GM18870 (cell line): ENCODE results near the gene NAGPA.
"Not testable (repeated sequence)": the region's sequence is repeated elsewhere in the genome, so short reads cannot be mapped to it uniquely, and the experiment has no call there.

Experiments
- ATAC-seq: cut with Tn5 transposase; IDR thresholded peaks from one replicate; pipeline ENCODE4 v1.9.1; 2021; ENCODE audit warnings: moderate library complexity; ENCODE audit not compliant: unreplicated experiment

The NAGPA gene

DNA sequence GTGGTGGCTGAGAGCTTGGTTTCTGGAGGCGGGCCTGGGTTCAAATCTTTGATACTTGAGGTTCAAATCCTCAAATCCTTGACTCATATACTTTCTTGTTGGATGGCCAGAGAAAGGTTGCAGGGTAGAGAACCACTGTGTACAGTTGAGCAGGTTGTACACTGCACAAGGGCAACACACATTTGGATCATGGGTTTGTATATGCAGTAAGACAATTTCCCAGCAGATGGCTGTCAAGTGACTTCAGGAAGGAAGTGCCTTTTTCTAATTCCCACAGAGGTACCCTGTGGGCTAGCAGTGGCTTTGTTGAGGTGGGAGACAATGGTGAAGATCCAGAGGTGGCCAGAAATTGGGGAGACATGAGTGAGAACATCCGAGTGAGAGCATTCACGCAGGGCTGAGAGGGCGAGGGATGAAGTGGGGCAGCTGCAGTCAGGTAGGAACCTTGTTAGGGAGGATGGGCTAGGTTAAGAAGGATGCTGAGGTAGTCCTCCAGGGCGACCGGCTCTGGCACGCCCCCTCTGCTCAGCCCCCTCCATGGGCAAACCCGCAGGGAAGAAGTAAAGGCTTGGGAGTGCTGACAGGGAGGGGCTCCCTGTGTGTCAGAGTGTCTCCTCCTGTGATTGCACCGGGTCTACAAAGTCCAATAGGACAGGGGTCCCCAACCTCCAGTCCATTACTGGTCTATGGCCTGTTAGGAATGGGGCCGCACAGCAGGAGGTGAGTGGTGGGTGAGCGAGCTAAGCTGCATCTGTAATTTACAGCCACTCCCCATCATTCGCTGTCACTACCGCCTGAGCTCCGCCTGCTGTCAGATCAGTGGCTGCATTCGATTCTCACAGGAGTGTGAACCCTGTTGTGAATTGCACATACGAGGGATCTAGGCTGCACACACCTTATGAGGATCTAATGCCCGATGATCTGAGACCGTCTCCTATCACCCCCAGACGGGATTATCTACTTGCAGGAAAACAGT, 29.3 kb upstream of the NAGPA start:
- ATAC-seq = no peak

DNA sequence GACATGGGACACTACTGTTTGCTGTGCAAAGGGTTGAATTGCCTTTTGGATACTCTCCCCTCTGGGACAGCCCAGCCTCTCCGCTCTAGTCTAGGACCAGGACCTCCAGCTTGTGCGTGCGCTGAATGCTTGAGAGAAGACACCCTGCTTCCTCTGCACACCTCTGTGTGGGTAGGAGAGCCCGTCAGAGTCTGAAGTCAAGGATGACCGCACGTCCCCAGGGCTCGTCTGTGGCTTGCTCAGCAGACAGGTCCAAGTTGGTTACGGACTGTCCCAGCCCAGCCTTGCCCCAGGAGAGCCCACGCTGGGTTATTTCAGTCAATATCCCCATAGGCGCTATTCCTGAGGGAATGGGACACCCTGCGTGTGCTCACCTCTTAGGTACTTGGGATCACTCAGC, 28.3 kb upstream of the NAGPA start:
- no peak for ATAC-seq

DNA sequence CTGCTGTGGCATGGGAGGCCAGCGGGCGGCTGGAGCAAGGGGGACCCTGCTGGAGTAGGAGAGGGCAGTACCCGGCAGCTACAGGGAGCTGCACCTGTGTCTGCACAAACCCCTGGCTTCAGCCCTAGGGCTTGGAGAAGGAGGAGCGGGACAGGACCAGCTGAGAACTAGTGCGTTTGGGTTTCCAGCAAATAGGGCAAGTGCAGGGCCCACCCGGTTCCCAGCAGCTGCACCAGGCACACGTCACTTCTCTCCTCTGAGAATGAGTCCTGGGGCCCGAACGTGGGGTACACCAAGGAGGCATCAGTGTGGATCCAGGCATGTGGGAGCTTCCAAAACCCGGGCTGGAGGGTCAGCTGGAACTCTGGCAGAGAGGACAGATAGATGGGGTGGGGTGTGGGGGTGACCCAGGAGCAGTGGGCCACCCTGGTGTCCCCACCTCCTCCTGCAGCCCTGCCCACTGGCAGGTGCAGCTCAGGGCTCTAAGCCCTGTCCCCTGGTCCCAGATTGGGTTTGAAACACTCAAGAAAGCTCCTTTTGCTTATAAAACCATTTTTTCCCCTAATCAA, 26.4 kb upstream of the NAGPA start:
- no peak for ATAC-seq

DNA sequence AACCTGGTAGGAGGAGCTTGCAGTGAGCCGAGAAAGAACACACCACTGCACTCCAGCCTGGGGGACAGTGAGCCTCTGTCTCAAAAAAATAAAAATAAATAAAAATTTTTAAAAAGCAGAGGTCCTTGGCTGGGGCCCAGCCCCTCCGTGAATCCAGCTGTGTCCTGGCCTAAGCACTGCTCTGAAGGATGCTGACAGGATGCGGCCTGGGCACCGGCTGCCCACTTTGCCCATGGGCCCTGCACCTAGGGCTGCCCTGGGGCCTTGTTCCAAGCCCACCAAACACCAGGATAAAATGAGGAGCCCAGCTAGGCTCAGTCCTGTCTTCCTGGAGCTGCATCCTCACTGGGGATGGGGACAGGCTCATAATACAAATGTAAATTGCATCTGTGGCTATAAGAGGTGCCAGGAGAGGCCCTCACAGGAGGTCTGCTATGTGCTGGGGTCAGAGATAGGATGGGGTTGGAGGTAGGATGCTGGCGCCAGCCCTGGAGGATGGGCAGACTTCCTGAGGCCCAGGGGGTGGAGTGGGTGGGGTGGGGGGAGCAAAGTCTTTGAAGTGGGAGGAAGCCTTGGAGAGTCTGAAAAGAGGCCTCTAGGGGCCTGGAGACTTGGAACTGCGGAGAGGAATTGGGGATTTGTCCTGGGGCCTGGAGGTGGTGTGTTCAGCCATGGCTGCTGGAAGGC, 25.8 kb upstream of the NAGPA start:
- ATAC-seq = no peak

DNA sequence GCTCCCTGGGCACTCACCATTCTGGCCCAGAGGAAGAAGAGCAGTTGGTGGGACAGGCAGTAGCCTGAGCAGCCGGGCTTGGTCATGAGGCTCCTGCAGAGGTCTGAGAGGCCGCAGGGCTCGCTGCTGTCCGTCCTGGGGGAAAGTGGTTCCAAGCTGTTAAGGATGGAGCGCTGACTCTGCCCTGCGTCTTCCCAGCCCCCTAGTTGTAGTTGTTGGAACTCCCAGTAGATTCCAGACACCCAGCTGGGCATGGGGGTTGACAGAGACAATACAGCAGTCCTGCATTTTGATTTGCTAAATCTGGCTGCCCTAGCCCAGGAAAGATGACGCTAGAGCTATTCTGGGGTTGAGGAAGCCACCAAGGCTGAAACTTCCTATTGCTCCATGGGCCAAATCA, 24.7 kb upstream of the NAGPA start:
- ATAC-seq = no peak

DNA sequence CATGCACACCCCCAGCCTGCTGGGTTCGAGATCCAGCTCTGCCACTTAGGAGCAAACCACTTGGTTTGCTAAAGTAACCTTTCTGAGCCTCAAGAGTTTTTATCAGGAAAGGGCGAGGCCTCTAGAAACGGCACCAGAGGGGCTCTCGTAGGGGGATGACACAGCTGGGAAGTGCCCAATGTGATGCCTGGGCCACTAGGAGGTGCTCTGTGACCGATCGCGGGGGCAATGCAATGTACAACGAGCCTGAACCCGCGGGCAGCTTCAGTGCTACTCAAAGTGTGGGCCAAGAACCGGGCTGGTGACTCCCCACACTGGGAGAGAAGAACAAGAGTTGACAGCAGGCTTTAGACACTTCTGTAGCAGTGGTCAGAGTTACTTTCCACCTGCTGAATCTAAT, 22.6 kb upstream of the NAGPA start:
- no peak for ATAC-seq

DNA sequence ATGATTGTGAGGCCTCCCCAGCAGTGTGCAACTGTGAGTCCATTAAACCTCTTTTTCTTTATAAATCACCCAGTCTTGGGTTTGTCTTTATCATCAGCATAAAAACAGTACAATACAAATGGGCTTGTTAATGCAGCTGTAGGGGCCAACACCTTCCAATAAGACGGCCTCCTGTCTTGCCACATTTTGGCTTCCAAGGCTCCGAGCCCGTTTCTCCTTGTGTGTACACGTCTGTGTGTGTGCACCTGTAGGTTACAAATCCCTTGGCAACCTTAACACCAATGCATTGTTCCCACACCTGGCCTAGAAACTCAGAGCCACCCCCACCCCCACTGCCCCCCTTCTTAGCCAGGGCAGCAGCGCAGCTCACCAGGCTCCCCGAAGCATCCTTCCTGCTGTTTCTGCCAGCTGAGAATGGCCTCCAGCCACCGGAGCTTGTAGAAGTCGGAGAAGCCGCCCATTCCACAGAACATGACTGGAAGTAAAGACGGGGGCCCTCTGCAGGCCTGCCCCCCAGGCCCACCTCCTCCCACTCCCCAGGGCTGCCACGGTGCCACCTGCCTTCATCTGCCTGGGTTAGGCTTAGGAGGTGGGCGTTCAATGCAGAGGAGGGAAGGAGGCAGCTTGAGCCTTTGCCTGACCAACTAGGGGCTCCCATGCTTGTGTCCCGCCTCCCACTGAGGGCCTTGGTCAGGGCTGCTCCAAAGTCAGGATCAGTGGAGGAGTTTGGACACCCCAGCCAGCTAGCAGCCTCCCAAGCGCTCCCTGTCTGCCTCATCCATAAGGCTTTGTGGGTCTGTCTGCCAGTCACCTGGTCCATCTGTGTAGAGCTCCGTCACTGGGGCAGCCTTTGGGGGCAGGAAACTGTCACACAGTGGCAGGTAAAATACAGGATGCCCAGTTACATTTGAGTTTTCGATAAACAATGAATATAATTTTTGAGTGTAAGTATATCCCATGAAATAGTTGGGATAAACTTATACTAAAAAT, 21.4 kb upstream of the NAGPA start:
- ATAC-seq = no peak

DNA sequence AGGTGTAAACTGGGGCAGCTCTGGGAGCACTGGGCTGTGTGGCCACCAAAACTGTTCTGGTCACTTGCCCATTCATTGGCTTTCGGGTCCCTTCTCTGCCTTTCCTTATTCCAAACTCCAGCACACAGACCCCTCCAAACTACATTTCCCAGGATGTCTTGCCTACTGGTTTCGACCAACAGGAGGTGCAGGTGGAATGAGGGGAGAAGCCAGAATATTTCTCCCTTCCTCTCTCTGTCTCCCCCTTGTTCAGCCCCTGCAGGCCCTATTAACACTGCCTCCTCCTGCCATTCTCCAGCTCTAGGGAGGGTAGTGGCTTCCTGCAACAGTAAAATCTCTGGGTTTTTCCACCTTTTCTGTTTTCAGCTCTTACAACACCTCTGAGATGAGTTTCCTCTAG, 13.2 kb upstream of the NAGPA start:
- ATAC-seq = no peak

DNA sequence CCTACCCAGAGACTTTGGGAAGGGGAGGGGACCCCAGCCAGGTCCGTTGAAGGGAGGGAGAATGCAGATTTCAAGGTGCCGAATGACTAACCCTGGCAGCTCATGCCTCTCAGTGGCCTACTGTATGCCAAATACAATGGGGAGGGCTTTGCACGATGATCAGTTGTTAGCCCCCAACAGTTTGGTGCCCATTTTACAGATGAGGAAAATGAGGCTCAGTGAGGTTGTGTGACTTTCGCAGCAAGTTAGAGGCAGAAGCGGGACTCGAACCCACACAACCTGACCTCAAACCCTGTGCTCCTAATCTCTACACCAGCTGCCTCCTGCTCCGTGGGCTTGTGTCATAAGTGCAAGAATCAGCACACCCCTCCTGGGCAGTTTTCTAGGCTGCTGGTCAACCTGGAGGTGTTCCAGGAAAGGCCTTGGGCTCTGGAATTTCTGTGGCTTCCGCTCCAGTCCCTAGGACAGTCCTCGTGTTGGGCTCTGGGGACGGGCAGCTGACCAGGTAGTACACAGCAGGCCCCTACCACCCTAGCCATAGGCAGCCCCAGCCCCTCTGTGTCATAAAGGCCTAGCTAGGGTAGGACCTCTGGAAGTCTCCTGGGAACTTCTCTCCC, 11.9 kb upstream of the NAGPA start:
- ATAC-seq = no peak

DNA sequence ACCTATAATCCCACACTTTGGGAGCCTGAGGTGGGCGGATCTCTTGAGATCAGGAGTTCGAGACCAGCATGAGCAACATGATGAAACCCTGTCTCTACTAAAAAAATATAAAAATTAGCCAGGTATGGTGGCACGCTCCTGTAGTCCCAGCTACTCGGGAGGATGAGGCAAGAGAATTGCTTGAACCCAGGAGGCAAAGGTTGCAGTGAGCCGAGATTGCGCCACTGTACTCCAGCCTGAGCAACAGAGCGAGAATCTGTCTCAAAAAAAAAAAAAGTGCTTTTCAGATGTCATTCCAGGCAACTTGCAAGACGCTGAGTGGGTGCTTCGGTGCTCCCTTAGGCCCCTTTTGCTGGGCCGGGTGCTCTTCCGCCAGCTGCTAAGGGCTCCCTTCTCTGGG, 10.8 kb upstream of the NAGPA start:
- ATAC-seq = not testable (repeated sequence)

DNA sequence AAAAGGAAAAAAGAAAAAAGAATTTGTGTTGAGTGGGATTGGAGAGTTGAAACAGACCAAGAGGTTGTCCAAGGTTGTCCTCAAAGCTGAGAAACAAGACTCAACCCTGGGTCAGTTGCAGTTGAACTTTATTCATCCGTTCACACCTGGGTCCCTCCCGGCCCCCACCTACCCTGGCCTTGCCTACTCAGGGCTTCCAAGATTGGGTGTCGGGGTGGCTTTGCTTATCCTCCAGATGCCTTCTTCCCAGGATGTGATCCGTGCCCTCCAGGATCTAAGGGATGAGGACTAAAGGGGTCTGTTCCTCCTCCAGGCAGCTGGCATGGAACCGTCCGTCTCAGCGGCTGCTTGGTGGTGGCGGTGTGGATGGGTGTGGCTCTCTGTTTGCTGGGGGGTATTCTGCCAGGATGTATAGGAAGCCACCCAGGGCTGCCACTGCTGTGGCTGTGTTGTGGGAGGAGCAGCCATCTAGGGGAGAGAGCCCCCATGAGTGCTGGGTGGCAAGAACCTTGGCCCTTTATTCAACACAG, 10.3 kb upstream of the NAGPA start:
- no peak for ATAC-seq

DNA sequence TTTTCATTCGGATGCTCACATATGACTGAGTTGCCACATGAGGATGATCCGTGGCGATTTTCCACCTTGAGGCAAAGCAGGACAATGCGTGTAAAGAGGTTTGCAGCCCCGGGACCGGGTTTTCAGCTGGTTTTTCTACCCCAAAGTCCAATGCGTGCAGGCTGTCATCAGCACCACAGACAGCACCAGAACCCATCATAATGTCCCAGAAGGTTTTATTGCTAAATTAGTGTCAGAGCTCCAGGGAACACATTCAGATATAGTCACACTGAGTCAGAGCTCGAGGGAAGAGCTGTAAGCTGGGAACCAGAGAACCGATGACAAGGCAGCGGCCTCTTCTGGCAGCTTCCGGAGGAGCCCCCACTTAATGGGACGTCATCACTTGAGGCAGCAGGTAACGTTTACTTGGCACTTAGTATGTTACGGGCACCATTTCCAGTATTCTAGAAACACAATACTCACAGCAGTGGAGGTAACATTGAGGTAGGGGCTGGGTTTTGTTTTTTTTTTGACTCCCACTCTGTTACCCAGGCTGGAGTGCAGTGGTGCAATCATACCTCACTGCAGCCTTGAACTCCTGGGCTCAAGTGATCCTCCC, 8.9 kb upstream of the NAGPA start:
- no peak for ATAC-seq

DNA sequence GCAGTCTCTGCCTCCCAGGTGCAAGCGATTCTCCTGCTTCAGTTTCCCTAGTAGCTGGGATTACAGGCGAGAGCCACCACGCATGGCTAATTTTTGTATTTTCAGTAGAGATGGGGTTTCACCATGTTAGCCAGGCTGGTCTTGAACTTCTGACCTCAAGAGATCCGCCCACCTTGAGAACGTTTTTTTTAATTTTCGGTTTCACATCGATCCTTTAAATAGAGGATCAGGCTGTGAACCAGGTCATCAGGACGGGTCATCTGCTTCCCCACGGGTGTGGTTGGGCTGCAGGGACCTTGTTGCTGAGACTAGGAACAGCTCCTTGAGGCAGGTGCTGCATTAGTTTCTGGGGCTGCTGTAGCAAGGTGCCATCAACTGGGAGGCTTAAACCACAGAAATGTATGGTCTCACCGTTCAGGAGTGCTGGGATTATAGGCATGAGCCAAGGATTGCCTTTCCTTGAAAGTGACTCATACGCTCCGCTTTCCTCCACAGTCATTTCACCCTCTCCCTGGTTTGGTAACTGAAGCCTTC, 7.9 kb upstream of the NAGPA start:
- no peak for ATAC-seq

DNA sequence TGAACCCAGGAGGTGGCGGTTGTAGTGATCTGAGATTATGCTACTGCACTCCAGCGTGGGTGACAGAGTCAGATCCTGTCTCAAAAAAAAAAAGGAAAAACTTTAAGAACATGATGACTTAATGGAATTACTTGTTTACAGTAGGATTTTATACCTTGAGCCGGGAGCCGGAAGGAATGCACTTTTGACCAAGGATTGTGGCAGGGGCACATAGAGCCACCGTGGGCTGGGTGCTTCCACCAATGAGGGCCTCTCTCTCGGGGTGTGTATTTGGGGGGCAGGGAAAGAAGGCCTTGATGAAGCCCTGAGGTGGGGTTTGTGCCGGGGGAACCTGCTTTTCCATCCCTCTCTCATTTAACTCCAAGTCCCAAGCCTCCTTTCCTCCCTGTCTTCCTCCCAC, 6.7 kb upstream of the NAGPA start:
- no peak for ATAC-seq

DNA sequence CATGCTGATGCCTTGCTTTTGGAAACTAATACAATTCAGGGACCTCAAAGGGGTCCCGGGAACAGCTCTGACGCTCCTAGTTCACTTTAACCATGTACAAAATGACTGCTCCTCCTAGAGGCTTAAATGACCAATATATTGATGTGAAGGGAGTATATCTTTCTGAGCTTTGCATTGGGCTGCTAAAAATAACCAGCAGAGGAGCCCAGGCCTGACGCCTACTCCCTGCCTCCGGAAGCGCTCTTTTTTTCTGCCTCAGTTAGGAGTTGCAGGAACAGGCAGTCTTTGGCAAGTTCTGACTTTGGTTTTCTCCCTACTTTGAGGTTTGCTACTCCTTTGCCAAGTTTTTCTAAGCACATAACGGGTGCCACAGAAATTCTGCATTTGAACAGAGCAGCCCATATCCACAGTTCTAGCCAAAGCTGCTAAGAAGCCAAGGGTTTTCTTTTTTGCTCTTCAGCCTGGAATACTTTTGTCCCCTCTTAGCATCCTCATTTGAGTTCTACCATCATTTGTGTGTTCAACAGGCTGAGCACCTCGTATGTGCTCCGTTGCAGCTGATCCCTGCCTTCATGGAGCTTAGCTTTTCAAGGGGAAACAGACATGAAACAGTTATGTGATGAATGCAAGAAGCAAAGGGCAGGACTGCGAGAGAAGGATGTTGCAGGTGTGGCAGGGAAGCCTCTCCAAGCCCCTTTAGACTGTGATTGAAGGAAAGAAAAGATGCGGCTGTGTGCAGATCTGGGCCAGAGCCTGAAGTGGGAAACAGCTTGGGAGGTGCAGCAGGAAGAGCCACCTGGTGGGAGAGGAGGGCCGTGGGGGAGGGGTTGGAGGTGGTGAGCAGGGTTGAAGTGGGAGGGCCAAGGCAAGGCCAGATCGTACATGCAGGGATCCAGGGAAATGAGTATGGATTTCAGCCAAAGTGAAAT, 2.8 kb upstream of the NAGPA start:
- no peak for ATAC-seq

DNA sequence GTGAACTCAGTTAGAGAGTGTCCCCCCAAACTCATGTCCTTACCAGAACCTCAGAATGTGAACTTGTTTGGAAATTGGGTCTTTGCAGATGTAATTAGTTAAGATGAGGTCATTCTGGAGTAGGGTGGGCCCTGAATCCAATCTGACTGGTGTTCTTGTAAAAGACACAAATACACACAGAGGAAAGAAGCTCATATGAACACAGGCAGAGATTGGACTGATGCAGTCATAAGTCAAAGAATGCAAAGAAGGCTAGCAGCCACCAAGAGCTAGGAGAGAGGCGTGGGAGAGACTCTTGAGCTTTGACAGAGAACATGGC, 2.1 kb upstream of the NAGPA start:
- no peak for ATAC-seq

DNA sequence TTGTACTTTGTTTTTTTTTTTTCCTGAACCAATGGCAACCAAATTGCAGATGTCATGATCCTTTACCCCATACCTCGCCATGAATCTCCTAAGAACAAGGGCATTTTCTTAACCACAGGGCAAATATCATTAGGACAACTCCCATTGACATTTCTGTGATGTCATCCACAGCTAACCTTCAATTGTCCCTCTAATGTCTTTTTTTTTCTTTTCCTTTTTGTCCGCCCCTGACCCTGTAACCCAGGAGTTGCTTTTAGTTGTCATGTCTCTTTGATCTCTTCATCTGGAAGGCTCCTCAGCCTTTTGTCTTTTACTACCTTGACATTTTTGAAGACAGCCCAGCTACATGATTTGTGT, 410 bp upstream of the NAGPA start:
- ATAC-seq = no peak

DNA sequence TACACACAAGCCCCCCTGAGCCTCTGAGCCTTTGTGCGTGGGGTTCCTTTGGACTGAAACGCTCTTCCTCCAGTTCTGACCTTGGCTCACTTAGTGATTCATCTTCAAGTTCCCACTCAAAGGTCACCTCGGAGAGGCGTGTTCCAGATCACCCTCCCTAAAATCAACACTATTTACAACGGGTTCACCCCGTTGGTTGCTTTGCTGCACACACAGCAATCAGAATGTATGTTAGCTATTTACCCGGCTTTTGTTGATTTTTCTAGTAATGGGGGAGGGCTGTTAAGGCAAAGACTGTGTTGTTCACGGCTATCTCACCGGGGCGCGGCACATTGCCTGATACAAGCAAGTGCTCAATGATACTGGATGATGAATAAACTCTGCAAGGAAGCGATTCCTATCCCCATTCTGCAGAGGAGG, 977 bp downstream of the NAGPA start:
- ATAC-seq = no peak

DNA sequence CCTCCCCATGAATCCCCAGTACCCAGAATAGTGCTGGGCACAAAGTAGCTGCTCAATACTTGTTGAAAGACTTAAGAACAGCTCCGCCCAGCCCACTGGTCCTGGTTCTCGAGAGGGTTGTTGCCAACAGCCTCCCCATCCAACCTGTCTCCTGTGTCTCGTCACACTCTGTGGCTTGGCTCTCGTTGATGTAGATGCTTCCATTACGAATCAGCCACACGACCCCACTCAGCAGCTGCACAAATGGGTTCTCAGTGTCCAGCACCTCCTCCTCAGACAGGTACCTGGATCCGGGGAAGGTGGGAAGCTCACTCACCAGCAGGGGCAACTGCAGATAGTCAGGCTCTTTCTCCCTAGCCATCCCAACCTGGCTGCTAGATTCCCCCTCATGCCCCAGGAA, 2.1 kb downstream of the NAGPA start:
- no peak for ATAC-seq
